Hepatocyte (in vitro differentiated cells): ENCODE measurements around the gene DCTN2. TPM values are rescaled to one million over a fixed set of nuclear protein-coding genes. Genes with fewer than 3 reads are reported as not detected.

Experiments
- DNase-seq: peaks from one replicate; pipeline ENCODE4 v3.0.0-alpha.2; 2016; ENCODE audit warnings: low spot score
- H2AFZ ChIP-seq: fragments of 200-600 bp; sonication (generic); 2 replicates; pipeline ENCODE4 v1.6.0; 2016; ENCODE audit warnings: antibody characterized with exemption, mild to moderate bottlenecking
- H3K27ac ChIP-seq: fragments of 200-600 bp; sonication (generic); 2 replicates; pipeline ENCODE4 v1.5.1; 2016; ENCODE audit warnings: mild to moderate bottlenecking
- H3K27me3 ChIP-seq: fragments of 200-600 bp; sonication (generic); 2 replicates; pipeline ENCODE4 v1.6.1; 2016
- H3K36me3 ChIP-seq: fragments of 200-600 bp; sonication (generic); replicated peaks from 2 replicates; pipeline ENCODE4 v1.5.1; 2016; ENCODE audit warnings: low read depth; ENCODE audit not compliant: insufficient read depth
- H3K4me1 ChIP-seq: fragments of 200-600 bp; sonication (generic); 2 replicates; pipeline ENCODE4 v1.5.1; 2016; ENCODE audit warnings: mild to moderate bottlenecking, moderate library complexity; ENCODE audit not compliant: insufficient read depth
- H3K4me2 ChIP-seq: fragments of 200-600 bp; sonication (generic); 2 replicates; pipeline ENCODE4 v1.6.0; 2016
- H3K4me3 ChIP-seq: fragments of 200-600 bp; sonication (generic); 2 replicates; pipeline ENCODE4 v1.5.1; 2016; ENCODE audit warnings: mild to moderate bottlenecking
- H3K79me2 ChIP-seq: fragments of 200-600 bp; sonication (generic); 2 replicates; pipeline ENCODE4 v1.6.0; 2017; ENCODE audit warnings: mild to moderate bottlenecking
- H3K9me2 ChIP-seq: fragments of 200-600 bp; sonication (generic); replicated peaks from 2 replicates; pipeline ENCODE4 v1.6.0; 2017; ENCODE audit warnings: mild to moderate bottlenecking; ENCODE audit not compliant: insufficient read depth
- H3K9me3 ChIP-seq: fragments of 200-600 bp; sonication (generic); 2 replicates; pipeline ENCODE4 v1.5.1; 2016; ENCODE audit warnings: low read depth, mild to moderate bottlenecking
- H4K20me1 ChIP-seq: fragments of 200-600 bp; sonication (generic); 2 replicates; pipeline ENCODE4 v1.6.0; 2016; ENCODE audit warnings: mild to moderate bottlenecking; ENCODE audit not compliant: insufficient read depth, poor library complexity, severe bottlenecking
- EZH2 ChIP-seq: fragments of 200-600 bp; sonication (generic); IDR thresholded peaks from 2 replicates; pipeline ENCODE4 v1.6.1; 2016; ENCODE audit warnings: antibody characterized with exemption, mild to moderate bottlenecking, borderline replicate concordance
- EZH2phosphoT487 ChIP-seq: fragments of 200-600 bp; sonication (generic); IDR thresholded peaks from one replicate; pipeline ENCODE4 v1.6.1; 2018; ENCODE audit warnings: antibody characterized with exemption, mild to moderate bottlenecking, low read depth, moderate library complexity; ENCODE audit not compliant: unreplicated experiment, severe bottlenecking
- WGBS: methylation state at CpG from one replicate; pipeline ENCODE4 v1.1.6; 2016; ENCODE audit warnings: low lambda C conversion rate; ENCODE audit errors: missing lambda C conversion rate; 5-methylcytosine and 5-hydroxymethylcytosine counted together
- polyA plus RNA-seq: library from polyadenylated mRNA; unstranded; fragments of >200 nt; fragmentation: Nextera tagmentation; extraction: Ambion mirVana; gene quantifications from 2 replicates; pipeline ENCODE4 v1.2.1, GENCODE V29; 2016
- total RNA-seq: library from RNA; depleted of rRNA; stranded (reverse); fragments of >200 nt; gene quantifications from 2 replicates; pipeline ENCODE4 v1.2.3, GENCODE V29; 2014
- TF ChIP-seq, protein P1 (sequence below): fragments of 200-600 bp; sonication (generic); IDR thresholded peaks from 2 replicates; pipeline ENCODE4 v1.5.1; 2016; ENCODE audit warnings: antibody characterized with exemption, mild to moderate bottlenecking; ENCODE audit not compliant: poor library complexity

Gene DCTN2
- total and polyA plus RNA-seq, 2 experiments from 2014 or later: 110 to 124 TPM

DNA sequence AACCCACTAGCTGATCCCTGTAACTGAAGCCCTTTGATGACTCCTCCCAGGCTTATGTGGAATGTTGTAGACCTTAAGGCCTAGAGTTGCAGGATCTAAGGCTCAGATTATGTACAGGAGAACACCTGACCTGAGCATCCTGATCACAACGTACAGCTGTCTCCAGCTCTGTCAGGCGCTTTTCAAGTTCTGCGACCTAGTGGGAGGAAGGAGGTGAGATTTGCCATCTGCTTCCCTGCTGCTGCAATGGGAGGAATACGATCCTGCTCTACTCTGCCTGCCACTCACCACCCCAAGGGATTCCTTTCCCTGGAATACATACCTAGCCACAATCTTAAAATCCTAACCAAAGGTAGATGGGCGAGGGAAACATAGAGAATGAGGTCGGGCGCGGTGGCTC lies 13.9 kb downstream of the DCTN2 start:
- Histone ChIP-seq H3K36me3 (no peaks in the 10 kb centered on the region), H3K27me3 (no peaks in the 10 kb centered on the region), H3K79me2 (no peaks in the 10 kb centered on the region), H4K20me1 (peaks cover 4% of the 10 kb centered on the region), H3K9me3 (no peaks in the 10 kb centered on the region), H2AFZ (no peak overlapping the region), H3K4me1 (no peaks in the 10 kb centered on the region), H3K4me2 (no peak overlapping the region), H3K4me3 (no peak overlapping the region), H3K9me2 (no peaks in the 10 kb centered on the region), H3K27ac (no peak overlapping the region)
- DNase-seq: no peak
- 94% methylated on average over 8 of the region's 8 CpGs for WGBS
- TF ChIP-seq, protein P1, sequence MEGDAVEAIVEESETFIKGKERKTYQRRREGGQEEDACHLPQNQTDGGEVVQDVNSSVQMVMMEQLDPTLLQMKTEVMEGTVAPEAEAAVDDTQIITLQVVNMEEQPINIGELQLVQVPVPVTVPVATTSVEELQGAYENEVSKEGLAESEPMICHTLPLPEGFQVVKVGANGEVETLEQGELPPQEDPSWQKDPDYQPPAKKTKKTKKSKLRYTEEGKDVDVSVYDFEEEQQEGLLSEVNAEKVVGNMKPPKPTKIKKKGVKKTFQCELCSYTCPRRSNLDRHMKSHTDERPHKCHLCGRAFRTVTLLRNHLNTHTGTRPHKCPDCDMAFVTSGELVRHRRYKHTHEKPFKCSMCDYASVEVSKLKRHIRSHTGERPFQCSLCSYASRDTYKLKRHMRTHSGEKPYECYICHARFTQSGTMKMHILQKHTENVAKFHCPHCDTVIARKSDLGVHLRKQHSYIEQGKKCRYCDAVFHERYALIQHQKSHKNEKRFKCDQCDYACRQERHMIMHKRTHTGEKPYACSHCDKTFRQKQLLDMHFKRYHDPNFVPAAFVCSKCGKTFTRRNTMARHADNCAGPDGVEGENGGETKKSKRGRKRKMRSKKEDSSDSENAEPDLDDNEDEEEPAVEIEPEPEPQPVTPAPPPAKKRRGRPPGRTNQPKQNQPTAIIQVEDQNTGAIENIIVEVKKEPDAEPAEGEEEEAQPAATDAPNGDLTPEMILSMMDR: no peak
- TF ChIP-seq EZH2phosphoT487: no peak
- no peak for TF ChIP-seq EZH2

DNA sequence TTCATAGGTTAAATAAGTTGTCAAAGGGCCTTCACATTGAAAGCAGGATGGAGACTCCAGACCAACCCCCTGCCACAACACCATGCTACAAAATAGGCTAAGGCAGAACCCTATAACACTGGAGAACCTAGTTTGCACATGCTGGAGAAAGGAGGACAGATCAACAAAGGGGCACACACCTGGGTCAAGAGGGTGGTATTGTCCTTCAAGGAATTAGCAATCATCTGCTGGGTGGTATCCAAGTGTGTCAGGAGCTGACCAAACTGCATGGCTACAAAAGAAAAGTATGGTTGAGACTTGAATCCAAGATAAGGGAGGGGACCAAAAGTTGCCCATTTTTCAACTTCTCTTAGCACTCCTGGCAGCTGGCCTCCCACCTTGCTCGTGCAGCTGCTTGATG lies 15.2 kb downstream of the DCTN2 start:
- no peak for DNase-seq
- H2AFZ ChIP-seq: no peak overlapping the region
- peaks cover 7% of the 10 kb centered on the region for H3K79me2 ChIP-seq
- no peaks in the 10 kb centered on the region for H3K36me3 ChIP-seq
- peaks cover 4% of the 10 kb centered on the region for H4K20me1 ChIP-seq
- TF ChIP-seq EZH2phosphoT487: no peak
- TF ChIP-seq, protein P1: no peak
- TF ChIP-seq EZH2: no peak
- no peak overlapping the region for H3K4me2 ChIP-seq
- H3K27me3 ChIP-seq: no peaks in the 10 kb centered on the region
- H3K4me1 ChIP-seq: no peaks in the 10 kb centered on the region
- 94% methylated on average over 1 of the region's 1 CpG for WGBS
- no peak overlapping the region for H3K27ac ChIP-seq
- H3K4me3 ChIP-seq: no peak overlapping the region
- no peaks in the 10 kb centered on the region for H3K9me3 ChIP-seq
- H3K9me2 ChIP-seq: no peaks in the 10 kb centered on the region

DNA sequence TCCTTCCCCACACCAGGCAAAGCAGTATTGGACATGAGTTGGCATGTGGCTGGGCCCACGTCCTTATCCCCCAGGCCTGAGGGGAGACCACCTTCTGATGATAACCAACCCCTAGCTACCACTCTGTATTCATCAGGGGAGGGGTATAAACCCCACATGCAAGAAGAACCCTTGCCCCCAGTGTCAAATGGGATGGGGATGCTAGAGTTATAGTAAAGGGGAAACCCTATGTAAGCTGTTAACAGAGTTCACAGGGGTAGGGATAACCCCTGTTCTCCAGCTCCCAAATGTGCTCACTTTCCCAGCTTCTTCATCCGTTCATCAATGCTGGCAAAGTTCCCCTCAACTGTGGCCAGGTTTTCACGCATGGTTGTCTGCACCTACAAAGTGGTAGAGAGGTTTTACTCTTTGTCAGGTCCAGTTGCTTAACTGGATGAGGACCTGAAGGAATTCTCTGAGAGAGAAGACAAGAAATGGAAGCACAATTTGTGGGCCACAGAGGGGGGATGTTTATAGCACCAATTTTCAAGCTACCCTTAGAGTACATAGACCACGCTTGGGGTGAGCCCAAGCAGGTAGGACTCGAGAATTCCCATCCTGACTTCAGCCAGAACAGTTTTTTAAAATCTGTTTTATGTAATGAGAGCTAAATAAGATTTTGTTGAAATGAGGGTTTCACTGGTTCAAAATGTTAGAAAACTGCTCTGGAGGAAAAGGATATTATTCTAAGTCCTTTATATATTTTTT lies 16.4 kb downstream of the DCTN2 start:
- Histone ChIP-seq H4K20me1 (peaks cover 13% of the 10 kb centered on the region), H3K36me3 (no peaks in the 10 kb centered on the region), H3K27ac (no peak overlapping the region), H3K27me3 (no peaks in the 10 kb centered on the region), H3K4me1 (no peaks in the 10 kb centered on the region), H3K4me2 (no peak overlapping the region), H3K4me3 (no peak overlapping the region), H3K9me3 (no peaks in the 10 kb centered on the region), H3K79me2 (peaks cover 20% of the 10 kb centered on the region), H2AFZ (no peak overlapping the region), H3K9me2 (no peaks in the 10 kb centered on the region)
- 97% methylated on average over 5 of the region's 5 CpGs for WGBS
- no peak for DNase-seq
- TF ChIP-seq, protein P1: no peak
- TF ChIP-seq EZH2 (no peak), EZH2phosphoT487 (no peak)
